SIG-M5 treated with dmso at 0.1 percent for 504 hours (cell line): ENCODE measurements around the gene PLPP2.
"Not testable (repeated sequence)": the region's sequence is repeated elsewhere in the genome, so short reads cannot be mapped to it uniquely, and the experiment has no call there.

Experiments
- DNase-seq: peaks from one replicate; lab custom pipeline; 2025; ENCODE audit not compliant: unreplicated experiment; lab: John Stamatoyannopoulos, UW

PLPP2 gene

GRCh38 chr19:271856-272255 lies 19.3 kb downstream of the PLPP2 start:
- no peak for DNase-seq

- DNase-seq, result not testable (repeated sequence)
Observed at GRCh38 chr19:270766-271318, 20.4 kb downstream of the PLPP2 start.

DNA sequence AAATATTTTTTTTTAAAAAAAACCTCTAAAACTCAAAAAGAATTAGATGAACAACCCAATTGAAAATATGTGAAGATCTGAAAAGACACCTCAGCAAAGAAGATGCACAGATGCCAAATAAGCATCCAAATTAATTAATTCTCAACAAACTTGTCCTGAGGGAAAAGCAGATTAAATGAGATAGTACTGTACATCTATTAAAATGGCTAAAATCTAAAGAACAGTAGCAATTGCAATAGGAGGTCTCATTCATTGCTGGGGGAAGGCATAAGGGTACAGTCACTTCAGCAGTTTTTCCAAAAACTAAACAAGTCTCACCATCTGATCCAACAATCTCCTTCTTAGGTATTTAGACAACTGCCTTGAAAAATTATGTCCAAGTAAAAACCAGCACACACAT lies 22.0 kb downstream of the PLPP2 start:
- DNase-seq, result no peak

DNA sequence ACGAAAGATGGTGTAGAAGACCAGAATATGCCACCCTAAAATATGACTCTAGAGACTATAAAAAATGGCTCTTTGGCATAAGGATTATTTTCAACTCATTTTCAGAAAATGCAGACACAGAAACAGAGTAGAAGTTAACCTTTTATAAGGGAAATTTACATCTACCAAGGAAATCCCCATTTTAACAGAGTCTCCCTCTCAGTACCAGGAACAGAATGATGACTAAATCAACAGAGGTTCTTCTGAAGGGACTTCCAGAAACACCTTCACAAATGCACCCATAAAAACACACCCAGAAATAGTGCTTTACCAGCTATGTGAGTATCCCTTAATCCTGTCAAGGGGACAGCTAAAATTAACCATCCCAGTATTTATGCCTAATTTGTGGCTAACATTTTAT lies 29.1 kb downstream of the PLPP2 start:
- DNase-seq, result no peak

GRCh38 chr19:256804-257203 lies 34.4 kb downstream of the PLPP2 start:
- DNase-seq, result not testable (repeated sequence)

- not testable (repeated sequence) for DNase-seq
Observed at GRCh38 chr19:252421-253186, 38.6 kb downstream of the PLPP2 start.

DNA sequence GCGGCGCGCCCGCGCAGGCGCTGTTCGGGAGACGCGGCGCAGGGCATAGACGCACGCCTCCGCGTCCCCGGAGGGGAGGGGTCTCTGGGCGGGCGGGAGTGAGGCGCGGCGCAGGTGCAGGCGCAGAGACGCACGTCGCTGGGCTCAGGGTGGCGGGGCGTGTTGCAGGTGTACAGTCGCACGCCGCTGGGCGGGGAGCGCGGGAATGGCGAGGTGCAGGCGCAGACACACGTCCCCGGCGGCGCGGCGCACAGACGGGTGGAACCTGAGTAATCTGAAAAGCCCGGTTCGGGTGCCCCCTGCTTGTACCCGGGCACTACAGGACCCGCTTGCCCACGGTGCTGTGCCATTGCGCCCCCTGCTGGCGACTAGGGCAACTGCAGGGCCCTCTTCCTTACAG lies 44.7 kb downstream of the PLPP2 start:
- no peak for DNase-seq

DNA sequence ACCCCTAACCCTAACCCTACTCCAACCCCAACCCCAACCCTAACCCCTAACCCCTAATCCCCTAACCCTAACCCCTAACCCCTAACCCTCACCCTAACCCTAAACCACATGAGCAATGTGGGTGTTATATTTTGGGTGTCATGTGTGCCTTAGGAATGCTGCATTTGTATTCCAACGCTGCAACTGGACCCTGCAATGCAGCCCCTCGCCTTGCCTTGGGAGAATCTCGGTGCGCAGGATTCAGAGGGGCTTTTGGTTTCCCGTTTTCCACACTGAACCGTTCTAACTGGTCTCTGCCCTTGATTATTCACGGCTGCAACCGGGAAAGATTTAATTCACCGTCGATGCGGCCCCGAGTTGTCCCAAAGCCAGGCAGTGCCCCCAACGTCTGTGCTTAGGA lies 45.3 kb downstream of the PLPP2 start:
- DNase-seq, result not testable (repeated sequence)

DNA sequence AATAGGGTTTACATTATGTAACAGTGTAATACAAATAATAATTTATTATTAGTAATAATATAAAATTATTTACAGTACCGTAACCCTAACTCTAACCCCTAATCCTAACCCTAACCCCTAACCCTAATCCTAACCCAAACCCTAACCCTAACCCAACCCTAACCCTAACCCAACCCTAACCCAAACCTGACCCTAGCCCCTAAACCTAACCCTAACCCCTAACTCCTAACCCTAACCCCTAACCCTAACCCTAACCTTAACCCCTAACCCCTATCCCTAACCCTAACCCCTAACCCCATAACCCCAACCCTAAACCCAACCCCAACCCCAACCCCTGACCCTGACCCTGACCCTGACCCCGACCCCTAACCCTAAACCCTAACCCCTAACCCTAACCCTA lies 45.7 kb downstream of the PLPP2 start:
- DNase-seq, result no peak
